Brain pericyte (primary cell): ENCODE results near the gene BCL3.
A peak's percentile ranks its signal among the peaks of the same experiment; 100 is the strongest.
"Not testable (repeated sequence)": the region's sequence is repeated elsewhere in the genome, so short reads cannot be mapped to it uniquely, and the experiment has no call there.

Experiments used
- DNase-seq: peaks from one replicate; pipeline ENCODE4 v3.0.0-alpha.2; 2012; ENCODE audit warnings: low read depth, low spot score

The BCL3 gene

DNA sequence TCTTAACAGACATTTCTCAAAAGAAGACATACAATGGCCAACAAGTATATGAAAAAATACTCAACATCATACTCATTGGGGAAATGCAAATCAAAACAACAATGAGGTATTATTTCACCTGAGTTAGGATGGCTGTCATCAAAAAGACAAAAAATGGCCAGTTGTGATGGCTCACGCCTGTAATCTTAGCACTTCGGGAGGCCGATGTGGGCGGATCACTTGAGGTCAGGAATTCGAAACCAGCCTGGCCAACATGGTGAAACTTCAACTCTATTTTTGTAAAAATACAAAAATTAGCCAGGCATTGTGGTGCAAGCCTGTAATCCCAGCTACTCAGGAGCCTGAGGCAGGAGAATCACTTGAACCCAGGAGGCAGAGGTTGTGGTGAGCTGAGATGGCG, 27.6 kb upstream of the BCL3 start:
- DNase-seq = no peak

DNA sequence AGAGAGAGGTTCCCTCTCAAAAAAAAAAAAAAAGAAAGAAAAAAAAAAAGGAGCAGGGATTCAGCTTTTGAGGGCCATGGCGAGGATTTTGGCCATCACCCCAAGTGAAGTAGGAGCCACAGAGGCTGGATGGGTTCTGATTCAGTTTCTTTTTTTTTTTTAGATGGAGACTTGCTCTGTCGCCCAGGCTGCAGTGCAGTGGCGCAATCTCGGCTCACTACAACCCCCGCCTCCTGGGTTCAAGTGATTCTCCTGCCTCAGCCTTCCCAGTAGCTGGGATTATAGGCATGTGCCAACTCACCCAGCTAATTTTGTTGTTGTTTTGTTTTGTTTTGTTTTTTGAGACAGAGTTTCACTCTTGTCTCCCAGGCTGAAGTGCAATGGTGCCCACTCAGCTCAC, 27.1 kb upstream of the BCL3 start:
- not testable (repeated sequence) for DNase-seq

DNA sequence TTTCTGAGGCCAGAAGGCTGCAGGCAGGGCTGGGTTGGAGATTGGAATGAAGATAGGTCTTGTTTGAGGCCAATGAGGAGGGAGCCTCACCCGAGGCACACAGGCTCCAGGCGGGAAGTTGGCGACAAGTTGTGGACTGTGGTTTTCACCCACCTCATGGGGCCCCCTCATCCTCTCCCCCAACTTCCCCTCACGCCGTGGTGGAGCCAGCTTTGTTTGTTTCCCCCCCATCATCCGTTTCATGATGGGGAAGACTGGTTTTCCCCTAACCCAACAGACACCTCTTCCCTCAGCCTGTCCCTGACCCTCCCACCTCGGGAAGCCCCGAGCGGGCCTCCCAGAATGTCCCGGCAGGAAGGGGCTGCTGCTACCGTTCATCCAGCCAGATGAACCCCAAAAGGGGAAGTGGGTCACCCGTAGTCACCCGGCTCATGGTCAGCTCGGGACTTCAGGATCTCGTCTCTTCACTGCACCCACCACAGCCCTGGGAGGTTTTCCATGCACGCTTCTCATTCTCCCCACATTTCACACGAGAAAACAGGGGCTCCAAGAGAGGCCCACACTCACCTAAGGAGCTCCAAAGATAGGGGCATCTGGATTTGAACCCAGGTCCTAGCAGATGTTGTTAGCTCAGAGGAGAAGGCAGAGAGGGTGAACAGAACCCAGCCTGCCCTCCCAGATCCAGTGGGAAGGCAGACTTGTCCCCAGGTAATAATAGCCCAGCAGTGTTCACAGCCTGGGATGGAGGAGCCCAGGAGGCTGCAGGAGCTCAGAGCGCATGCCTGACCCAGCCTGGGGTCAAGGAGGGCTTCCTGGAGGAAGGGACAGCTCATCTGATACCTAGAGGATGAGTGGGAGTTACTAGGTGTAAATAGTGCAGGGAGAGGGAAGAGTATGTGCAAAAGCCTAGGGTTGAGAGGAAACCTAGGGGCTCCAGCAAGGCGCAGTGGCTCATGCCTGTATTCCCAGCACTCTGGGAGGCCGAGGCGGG, 26.1 kb upstream of the BCL3 start:
- no peak for DNase-seq

DNA sequence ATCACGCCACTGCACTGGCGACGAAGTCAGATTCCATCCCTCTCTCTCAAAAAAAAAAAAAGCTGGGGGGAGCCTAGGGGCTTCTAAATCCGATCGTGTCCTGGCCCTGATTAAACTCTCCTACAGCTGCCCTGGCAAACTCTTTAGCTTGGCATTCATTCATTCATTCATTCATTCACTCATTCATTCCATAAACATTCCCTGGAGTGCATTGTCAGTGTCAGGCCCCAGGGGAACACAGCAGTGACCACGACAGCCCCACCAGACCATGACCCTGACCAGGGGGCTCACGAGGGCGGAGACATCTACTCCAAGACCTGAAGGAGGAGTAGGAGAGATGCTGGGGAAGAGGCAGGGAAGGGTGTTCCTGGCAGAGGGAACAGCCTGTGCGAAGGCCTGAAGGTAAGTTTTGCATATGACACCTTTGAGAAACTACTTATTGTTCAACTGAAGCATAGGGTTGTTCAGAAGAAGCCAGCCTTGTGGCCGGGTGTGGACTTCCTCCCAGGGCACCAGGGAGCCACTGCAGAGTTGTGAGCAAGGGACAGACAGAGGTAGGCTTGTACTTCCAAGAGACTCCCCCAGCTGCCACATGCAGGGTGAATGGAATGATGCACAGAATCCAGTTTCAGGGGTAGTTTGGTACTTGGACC, 25.1 kb upstream of the BCL3 start:
- no peak for DNase-seq

DNA sequence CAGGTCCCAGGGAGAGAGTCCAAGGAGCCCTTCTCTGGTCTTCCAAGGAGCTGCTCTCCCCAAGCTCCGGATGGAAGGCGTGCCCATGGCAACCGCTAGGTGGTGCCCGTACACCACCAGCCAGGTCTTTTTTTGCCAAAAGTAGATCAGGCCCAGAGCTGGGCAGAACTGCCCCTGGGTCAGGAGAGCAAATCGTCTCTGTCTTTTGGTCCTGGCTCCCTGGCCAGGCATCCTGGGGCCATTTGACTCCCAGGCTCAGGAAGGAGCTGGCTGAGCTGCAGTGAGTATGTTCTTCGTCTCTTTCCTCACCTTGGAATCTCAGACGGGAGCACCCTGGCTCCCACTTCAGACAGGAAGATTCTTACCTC, 24.6 kb upstream of the BCL3 start:
- DNase-seq = peak; percentile 43

DNA sequence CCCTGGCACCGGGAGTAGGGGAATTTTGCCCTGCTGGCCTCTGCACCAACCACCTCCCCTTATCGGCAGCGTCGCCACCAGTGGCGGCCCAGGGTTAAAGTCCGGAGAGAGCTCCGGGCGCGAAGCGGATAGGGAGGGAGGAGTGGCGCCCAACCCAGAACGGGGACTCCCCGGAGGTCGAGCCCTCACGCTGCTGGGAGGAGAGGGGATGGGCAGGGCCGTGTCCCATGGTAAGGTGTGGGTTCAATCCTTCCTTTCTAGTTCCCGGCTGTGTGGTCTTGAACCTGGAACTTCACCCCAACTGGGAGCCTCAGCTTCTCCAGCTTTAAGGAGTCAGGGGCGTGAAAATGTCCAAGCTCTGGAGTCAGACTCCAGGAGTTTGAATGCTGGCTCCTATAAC, 23.3 kb upstream of the BCL3 start:
- no peak for DNase-seq

DNA sequence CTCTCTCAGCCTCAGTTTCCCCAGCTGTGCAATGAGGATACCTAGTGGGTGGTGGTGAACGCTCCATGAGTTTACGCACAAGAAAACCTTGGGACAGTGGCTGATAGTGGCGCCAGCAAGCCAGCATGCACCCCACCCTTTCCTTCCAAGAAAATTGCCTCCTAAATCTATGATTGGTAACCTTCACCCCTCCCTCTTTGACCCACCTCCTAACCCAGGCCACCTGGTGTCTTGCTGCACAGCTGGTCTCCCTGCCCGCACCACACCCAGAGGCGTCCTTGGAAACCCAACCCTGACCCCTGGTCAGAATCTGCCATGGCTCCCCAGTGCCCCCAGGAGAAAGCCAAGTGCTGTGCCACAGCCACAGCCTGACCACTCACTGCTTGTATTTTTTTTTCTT, 22.8 kb upstream of the BCL3 start:
- no peak for DNase-seq

DNA sequence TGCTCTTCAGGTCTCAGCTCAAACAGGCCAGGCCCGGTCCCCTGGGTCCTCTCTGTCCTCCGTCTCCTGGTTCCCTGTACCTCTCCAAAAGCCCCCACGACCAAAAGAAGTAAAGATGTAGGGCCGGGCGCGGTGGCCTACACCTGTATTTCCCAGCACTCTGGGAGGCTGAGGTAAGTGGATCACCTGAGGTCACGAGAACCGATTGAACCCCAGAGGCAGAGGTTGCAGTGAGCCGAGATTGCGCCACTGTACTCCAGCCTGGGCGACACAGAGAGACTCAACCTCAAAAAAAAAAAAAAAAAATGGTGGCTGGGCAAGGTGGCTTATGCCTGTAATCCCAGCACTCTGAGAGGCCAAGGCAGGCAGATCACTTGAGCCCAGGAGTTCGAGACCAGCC, 22.0 kb upstream of the BCL3 start:
- no peak for DNase-seq

DNA sequence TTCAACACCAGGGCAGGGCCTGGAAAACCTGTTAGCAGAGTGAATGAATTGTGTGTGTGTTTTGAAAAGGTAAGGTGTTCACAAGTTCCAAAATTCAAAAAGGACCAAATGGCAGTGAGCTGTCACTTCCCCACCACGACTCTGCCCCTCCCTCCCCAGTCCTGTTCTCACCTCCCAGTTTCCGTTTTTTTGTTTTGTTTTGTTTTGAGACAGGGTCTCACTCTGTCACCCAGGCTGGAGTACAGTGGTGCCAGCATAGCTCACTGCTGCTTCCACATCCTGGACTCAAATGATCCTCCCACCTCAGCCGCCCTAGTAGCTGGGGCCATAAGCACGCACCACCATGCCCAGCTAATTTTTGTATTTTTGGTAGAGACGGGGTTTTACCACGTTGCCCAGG, 20.3 kb upstream of the BCL3 start:
- no peak for DNase-seq

DNA sequence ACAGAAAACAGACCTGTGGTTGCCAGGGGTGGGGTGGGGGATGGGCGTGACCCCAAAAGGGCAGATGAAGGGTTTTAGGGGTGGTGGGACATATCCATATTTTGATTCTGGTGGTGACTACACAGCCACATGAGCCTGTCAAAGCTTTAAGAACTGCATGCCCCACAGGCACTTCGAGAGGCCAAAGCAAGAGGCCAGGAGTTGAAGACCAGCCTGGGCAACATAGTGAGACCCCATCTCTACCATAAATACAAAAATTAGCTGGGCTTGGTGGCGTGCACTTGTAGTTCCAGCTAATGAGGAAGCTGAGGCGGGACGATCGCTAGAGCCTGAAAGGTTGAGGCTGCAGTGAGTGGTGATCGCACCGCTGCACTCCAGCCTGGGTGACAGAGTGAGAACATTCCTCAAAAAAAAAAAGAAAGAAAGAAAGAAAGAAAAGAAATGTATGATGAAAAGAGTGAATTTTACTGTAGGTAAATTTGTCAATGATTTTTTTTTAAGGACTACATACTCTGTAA, 18.9 kb upstream of the BCL3 start:
- DNase-seq = no peak

DNA sequence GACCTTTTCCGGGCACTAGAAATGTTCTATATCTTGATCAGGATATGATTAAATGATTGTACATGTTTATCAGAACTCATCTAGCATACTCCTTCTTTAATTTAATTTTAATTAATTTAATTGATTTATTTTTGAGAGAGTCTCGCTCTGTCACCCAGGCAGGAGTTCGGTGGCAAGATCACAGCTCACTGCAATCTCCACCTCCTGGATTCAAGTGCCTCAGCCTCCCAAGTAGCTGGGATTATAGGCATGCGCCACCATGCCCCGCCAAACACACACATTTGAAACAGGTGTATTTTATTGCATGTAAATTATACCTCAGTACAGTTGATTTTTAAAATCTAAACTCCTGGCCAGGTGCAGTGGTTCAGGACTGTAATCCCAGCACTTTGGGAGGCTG, 17.4 kb upstream of the BCL3 start:
- no peak for DNase-seq

DNA sequence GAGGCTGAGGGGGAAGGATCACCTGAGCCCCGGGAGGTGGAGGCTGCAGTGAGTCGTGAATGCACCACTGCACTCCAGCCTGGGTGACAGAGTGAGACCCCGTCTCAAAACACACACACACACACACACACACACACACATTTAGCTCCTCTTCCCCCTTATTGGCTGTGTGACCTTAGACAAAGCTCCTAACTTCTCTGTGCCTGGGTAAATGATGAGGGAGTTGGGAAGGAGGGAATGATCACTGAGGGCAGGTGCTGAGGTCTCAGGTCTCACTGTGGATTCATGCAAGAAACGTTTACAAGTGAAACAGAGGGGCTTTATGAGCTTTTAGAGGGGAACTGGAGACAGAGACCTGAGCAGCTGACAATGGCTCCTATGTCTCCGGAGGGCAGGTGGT, 16.9 kb upstream of the BCL3 start:
- DNase-seq = no peak

DNA sequence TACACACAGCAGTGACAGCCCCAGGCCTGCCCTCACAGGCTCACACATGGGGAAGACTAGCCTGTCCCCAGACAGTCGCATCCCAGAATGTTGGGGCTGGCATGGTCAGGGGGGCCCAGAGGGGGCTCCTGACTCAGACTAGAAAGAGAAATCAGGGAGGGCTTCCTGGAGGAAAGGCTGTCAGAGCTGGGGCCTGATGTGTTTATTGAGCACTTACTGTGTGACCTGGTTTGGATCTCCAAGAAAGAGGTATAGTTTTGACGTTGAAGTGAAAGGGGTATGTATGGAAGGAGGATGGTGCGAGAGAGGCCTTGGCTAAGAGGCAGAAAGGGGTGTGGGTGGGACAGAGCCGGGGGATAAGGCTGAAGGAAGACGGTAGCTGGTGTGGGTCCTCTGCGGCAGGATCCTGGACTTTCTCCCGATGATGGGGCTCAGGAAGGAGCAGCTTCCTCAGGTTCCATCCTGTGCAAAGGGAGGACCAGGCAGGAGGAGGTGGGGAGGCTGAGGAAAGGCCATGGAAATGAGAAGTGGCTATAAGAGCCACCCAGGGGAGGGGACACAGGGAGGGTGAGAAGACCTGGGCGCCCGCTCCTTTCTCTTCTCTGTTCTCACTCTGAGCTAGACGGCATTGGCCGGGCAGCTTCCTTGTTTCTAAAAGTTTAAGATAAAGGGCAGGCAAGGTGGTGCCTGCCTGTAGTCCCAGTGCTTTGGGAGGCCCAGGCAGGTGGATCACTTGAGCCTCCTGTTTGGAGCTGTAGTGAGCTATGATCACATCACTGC, 16.1 kb upstream of the BCL3 start:
- DNase-seq = no peak

DNA sequence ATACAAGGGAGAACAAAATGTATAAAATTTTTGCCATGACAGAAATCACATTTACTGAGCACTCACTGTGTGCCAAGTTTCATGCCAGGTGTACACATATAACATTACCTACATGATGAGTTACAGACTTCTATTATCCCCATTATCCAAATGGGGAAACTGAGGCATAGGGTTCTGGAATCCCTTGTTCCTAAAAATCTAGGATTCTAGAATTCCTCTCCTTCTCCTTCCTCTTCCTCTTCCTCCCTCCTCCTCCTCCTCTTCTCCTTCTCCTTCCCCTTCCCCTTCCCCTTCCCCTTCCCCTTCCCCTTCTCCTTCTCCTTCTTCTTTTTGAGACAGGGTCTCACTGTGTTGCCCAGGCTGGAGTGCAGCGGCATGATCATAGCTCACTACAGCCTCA, 14.2 kb upstream of the BCL3 start:
- no peak for DNase-seq

DNA sequence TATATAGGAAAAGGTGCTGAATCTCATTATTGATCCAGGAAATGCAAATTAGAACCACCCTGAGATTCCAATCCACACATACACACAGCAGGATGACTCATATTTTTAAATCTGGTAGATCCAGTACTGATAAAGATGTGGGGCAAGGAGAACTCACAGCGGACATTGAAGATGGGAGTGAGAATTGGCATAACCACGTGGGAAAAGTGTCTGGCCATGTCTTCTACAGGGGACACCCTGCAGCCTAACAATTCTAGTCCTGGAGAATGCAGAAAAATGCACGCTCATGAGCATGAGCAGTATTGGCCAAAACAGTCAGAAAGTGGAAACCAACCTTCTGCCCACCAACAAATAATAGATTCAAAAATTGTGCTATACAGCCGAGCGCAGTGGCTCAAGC, 13.5 kb upstream of the BCL3 start:
- no peak for DNase-seq

DNA sequence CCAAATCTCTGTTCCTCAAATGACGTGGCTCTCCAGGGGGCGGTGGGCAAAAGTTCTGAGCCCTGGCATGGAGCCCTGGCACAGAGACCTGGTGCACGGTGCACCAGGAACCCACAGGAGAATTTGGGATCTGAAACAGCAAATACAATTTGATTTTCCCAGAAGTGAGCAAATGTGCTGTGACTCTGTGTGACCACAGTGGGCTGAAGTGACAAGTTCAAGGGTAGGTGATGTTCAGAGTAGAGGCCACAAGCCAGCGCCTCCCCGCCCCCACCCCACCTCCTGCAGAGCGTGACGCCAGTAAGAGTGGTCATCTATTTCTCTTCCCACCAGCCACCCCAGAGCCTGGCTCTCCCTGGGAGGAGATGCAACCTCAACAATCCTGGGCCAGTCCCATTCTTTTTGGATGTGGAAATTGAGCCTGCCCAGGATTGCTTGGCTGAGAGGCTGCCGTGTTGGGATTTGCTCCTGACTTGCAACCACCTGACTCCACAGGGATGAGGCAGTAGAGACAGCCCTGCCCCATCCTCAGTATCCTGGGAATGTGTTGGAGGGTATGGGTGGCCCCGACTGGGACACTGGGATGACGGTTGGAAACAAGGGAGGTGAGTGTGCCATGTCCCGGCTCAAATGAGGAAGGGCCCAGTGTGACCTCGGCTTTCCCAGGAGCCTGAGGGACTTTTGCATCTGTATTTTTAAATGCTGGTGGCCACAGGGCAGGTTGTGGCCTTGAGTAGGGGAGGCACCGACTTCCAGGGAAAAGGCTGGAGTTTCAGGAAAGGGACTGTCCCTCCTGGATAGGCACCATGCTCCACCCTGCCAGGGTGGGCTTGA, 11.1 kb upstream of the BCL3 start:
- no peak for DNase-seq

DNA sequence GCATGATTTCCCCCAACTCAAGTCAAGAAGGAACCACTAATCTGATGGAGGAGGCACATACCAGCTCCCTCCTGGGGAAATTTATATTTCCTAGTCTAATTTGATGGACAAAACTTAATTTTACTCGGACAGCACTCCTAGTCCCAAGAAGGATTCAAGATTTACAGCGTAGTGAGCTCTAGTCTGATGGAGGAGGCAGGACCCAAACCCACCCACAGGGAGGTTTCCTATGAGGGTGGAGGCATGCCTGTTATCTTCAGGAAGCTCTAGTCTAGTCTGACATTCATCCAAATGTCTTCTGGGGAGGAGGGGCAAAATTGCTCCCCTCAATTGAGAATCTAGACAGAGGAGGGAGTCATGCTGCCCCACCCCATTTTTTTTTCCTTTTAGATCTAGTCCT, 10.4 kb upstream of the BCL3 start:
- no peak for DNase-seq

DNA sequence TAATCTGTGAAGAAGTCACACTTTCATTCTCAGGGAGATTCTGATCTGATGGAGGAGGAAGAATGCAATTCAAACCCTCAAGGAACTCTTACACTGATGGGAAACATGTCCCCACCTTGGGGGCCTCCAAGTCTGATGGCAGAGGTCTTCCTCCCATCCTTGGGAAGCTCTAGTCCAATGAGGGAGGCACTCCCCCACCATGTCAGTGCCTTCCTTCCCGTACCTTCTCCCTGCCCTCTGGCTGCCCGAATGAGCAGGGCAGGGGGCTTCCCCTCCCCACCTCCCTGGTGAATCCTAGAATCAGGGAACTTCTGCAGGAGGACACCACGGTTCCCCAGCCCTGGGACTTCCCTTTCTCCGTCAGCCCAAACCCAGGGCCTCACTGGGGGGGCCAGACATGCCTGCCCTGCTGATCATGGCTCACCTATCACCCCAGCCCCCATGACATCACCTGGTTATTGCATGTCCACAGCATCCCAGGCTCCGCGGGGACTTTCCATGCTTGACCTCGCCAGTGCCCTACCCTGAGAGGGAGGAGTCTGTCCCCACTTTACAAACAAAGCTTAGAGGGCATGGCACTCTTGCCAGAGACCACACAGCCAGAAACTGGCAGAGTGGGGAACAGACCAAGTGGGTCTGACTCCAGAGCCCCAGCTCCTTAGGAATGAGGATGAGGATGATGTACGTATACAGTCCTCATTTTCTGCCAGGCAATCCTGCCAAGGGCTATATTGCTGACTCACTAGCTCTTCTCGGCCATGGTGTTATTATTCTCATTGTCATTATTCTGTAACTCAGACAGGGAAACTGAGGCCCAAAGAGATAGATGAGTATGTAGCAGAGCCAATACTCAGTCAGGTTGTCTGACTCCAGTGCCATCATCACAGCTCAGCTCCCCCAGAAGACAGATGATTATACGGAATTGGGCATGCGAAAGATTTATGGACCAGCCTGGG, 9.6 kb upstream of the BCL3 start:
- DNase-seq = no peak

DNA sequence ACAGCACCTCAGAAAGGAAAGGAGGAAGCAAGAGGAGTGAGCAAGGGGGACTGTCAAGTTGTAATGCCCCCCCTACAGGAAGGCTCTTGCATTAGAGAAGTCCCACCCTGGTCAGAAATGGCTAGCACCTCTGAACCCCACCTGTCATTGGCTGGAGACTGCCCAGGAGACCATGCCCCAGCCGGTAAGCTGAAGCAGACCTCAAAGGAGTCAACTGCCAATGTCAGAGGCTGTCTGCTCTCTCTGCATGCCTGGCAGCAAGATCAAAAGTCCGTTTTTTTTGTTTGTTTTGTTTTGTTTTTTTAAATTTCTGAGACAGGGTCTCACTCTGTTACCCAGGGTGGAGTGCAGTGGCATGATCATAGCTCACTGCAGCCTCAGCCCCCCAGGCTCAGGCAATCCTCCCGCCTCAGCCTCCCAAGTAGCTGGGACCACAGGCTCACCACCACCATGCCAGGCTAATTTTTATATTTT, 8.1 kb upstream of the BCL3 start:
- DNase-seq = no peak

DNA sequence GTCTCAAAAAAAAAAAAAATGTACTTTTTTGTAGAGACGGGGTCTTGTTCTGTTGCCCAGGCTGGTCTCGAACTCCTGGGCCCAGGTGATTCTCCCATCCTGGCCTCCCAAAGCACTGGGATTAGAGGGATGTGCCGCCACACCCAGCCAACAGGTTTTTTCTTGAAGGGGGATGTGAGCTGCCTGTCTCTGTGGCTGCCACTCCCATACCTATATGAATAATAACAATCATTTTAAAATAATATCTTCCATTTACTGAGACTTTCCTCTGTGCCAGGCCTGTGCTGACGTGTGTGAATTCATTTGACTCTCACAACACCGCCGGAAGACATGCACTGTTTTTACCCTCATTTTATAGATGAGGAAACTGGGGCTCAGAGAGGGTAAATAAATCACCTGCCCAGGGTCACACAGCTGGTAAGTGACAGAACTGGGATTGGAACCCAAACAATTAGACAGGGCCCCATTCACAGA, 7.2 kb upstream of the BCL3 start:
- no peak for DNase-seq
